GM23338 (cell line): ENCODE data around the gene ACAN.

Experiments used
- CREB1 ChIP-seq: fragments of 250-450 bp; sonication (Bioruptor Pico); IDR thresholded peaks from 2 replicates; pipeline ENCODE4 v1.5.0; 2020; ENCODE audit warnings: low read depth, mild to moderate bottlenecking, moderate library complexity
- ETS1 ChIP-seq: IDR thresholded peaks from 2 replicates; pipeline ENCODE4 v1.6.1; 2016; ENCODE audit warnings: antibody characterized with exemption
- EZH2 ChIP-seq: fragments of 200-600 bp; sonication (generic); IDR thresholded peaks from one replicate; pipeline ENCODE4 v1.8.0; 2017; ENCODE audit warnings: antibody characterized with exemption, mild to moderate bottlenecking, low read depth; ENCODE audit not compliant: unreplicated experiment
- EZH2phosphoT487 ChIP-seq: fragments of 200-600 bp; sonication (generic); IDR thresholded peaks from one replicate; pipeline ENCODE4 v1.8.1; 2018; ENCODE audit warnings: antibody characterized with exemption; ENCODE audit not compliant: unreplicated experiment
- JUNB ChIP-seq: IDR thresholded peaks from one replicate; pipeline ENCODE4 v1.6.1; 2016; ENCODE audit warnings: antibody characterized with exemption; ENCODE audit not compliant: unreplicated experiment
- NANOG ChIP-seq: IDR thresholded peaks from 2 replicates; pipeline ENCODE4 v1.6.1; 2016; ENCODE audit warnings: antibody characterized with exemption, borderline replicate concordance
- POLR2AphosphoS5 ChIP-seq: IDR thresholded peaks from 2 replicates; pipeline ENCODE4 v1.6.1; 2016; ENCODE audit warnings: antibody characterized with exemption, low read depth
- REST ChIP-seq: IDR thresholded peaks from one replicate; pipeline ENCODE4 v1.6.1; 2018; ENCODE audit warnings: antibody characterized with exemption; ENCODE audit not compliant: unreplicated experiment
- STAT1 ChIP-seq: IDR thresholded peaks from one replicate; pipeline ENCODE4 v1.6.1; 2016; ENCODE audit warnings: antibody characterized with exemption; ENCODE audit not compliant: unreplicated experiment
- ZNF114 ChIP-seq: fragments of 250-450 bp; sonication (Bioruptor Pico); IDR thresholded peaks from 2 replicates; pipeline ENCODE4 v1.5.0; 2020; ENCODE audit warnings: mild to moderate bottlenecking, moderate library complexity
- ZNF331 ChIP-seq: fragments of 250-450 bp; sonication (Bioruptor Pico); IDR thresholded peaks from 2 replicates; pipeline ENCODE4 v1.5.0; 2020; ENCODE audit warnings: low read depth, mild to moderate bottlenecking, moderate library complexity
- TF ChIP-seq, protein P1 (sequence below), 2 experiments: fragments of 200-600 bp in 1 of 2; sonication (generic) in 1 of 2; conservative IDR thresholded peaks; 2 replicates each; pipeline versions ENCODE4 v1.5.1 to v1.6.1; 2016 to 2017; ENCODE audit warnings: antibody characterized with exemption in 2 of 2, low read depth in 2 of 2, mild to moderate bottlenecking in 2 of 2, moderate library complexity in 1 of 2
- TF ChIP-seq, protein P2 (sequence below): fragments of 250-450 bp; sonication (Bioruptor Pico); IDR thresholded peaks from 2 replicates; pipeline ENCODE4 v1.5.0; 2020; ENCODE audit warnings: mild to moderate bottlenecking, moderate library complexity

GRCh38 chr15:88891540-88892254 is 88.5 kb downstream of the ACAN start:
- TF ChIP-seq ETS1 (no peak), EZH2phosphoT487 (no peak), JUNB (no peak), POLR2AphosphoS5 (no peak), ZNF114 (CRISPR knock-in tag) (no peak), NANOG (no peak), EZH2 (no peak), CREB1 (no peak), REST (no peak), ZNF331 (CRISPR knock-in tag) (no peak), STAT1 (no peak)
- TF ChIP-seq, protein P1, sequence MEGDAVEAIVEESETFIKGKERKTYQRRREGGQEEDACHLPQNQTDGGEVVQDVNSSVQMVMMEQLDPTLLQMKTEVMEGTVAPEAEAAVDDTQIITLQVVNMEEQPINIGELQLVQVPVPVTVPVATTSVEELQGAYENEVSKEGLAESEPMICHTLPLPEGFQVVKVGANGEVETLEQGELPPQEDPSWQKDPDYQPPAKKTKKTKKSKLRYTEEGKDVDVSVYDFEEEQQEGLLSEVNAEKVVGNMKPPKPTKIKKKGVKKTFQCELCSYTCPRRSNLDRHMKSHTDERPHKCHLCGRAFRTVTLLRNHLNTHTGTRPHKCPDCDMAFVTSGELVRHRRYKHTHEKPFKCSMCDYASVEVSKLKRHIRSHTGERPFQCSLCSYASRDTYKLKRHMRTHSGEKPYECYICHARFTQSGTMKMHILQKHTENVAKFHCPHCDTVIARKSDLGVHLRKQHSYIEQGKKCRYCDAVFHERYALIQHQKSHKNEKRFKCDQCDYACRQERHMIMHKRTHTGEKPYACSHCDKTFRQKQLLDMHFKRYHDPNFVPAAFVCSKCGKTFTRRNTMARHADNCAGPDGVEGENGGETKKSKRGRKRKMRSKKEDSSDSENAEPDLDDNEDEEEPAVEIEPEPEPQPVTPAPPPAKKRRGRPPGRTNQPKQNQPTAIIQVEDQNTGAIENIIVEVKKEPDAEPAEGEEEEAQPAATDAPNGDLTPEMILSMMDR (conservative IDR thresholded peaks at IDR 0.05; ENCODE audit: low read depth in 2 of 2) = no peak
- TF ChIP-seq, protein P2, sequence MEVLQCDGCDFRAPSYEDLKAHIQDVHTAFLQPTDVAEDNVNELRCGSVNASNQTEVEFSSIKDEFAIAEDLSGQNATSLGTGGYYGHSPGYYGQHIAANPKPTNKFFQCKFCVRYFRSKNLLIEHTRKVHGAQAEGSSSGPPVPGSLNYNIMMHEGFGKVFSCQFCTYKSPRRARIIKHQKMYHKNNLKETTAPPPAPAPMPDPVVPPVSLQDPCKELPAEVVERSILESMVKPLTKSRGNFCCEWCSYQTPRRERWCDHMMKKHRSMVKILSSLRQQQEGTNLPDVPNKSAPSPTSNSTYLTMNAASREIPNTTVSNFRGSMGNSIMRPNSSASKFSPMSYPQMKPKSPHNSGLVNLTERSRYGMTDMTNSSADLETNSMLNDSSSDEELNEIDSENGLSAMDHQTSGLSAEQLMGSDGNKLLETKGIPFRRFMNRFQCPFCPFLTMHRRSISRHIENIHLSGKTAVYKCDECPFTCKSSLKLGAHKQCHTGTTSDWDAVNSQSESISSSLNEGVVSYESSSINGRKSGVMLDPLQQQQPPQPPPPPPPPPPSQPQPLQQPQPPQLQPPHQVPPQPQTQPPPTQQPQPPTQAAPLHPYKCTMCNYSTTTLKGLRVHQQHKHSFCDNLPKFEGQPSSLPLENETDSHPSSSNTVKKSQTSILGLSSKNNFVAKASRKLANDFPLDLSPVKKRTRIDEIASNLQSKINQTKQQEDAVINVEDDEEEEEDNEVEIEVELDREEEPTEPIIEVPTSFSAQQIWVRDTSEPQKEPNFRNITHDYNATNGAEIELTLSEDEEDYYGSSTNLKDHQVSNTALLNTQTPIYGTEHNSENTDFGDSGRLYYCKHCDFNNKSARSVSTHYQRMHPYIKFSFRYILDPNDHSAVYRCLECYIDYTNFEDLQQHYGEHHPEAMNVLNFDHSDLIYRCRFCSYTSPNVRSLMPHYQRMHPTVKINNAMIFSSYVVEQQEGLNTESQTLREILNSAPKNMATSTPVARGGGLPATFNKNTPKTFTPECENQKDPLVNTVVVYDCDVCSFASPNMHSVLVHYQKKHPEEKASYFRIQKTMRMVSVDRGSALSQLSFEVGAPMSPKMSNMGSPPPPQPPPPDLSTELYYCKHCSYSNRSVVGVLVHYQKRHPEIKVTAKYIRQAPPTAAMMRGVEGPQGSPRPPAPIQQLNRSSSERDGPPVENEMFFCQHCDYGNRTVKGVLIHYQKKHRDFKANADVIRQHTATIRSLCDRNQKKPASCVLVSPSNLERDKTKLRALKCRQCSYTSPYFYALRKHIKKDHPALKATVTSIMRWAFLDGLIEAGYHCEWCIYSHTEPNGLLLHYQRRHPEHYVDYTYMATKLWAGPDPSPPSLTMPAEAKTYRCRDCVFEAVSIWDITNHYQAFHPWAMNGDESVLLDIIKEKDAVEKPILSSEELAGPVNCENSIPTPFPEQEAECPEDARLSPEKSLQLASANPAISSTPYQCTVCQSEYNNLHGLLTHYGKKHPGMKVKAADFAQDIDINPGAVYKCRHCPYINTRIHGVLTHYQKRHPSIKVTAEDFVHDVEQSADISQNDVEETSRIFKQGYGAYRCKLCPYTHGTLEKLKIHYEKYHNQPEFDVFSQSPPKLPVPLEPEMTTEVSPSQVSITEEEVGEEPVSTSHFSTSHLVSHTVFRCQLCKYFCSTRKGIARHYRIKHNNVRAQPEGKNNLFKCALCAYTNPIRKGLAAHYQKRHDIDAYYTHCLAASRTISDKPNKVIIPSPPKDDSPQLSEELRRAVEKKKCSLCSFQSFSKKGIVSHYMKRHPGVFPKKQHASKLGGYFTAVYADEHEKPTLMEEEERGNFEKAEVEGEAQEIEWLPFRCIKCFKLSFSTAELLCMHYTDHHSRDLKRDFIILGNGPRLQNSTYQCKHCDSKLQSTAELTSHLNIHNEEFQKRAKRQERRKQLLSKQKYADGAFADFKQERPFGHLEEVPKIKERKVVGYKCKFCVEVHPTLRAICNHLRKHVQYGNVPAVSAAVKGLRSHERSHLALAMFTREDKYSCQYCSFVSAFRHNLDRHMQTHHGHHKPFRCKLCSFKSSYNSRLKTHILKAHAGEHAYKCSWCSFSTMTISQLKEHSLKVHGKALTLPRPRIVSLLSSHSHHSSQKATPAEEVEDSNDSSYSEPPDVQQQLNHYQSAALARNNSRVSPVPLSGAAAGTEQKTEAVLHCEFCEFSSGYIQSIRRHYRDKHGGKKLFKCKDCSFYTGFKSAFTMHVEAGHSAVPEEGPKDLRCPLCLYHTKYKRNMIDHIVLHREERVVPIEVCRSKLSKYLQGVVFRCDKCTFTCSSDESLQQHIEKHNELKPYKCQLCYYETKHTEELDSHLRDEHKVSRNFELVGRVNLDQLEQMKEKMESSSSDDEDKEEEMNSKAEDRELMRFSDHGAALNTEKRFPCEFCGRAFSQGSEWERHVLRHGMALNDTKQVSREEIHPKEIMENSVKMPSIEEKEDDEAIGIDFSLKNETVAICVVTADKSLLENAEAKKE (CRISPR knock-in tag) = no peak
